GM23248 (cell line): ENCODE data around the gene AP1G2.

Source experiments
- EZH2 ChIP-seq: fragments of 200-600 bp; sonication (generic); IDR thresholded peaks from 2 replicates; pipeline ENCODE4 v1.6.1; 2018; ENCODE audit warnings: antibody characterized with exemption, mild to moderate bottlenecking; ENCODE audit not compliant: insufficient read depth, poor library complexity, severe bottlenecking
- EZH2phosphoT487 ChIP-seq: fragments of 200-600 bp; sonication (generic); IDR thresholded peaks from 2 replicates; pipeline ENCODE4 v1.6.1; 2018; ENCODE audit warnings: antibody characterized with exemption, moderate library complexity, mild to moderate bottlenecking, low read depth; ENCODE audit not compliant: insufficient read depth

GRCh38 chr14:23567186-23568020 is at the start of gene AP1G2:
- TF ChIP-seq EZH2 (no peak), EZH2phosphoT487 (no peak)
